OCI-LY7 (cell line): ENCODE data around the gene XPNPEP3. TPM values are rescaled to one million over a fixed set of nuclear protein-coding genes. Genes with fewer than 3 reads are reported as not detected.

Experiments
- BruUV-seq: library from RNA; stranded (reverse); fragments of 400-500 nt; replicated peaks from 2 replicates; lab custom pipeline; 2021; lab: Mats Ljungman, UMichigan
- CTCF ChIA-PET: fragments of 300-600 bp; sonication (Branson Sonifier 250); formaldehyde crosslinking; loops from one replicate; lab custom pipeline; 2022; ENCODE audit warnings: antibody characterized with exemption; ENCODE audit not compliant: unreplicated experiment; lab: Charles Lee
- POLR2A ChIA-PET: fragments of 300-600 bp; sonication (Branson Sonifier 250); formaldehyde crosslinking; loops from one replicate; lab custom pipeline; 2022; ENCODE audit warnings: antibody characterized with exemption; lab: Charles Lee
- DNase-seq: peaks from one replicate; pipeline ENCODE4 v3.0.0-alpha.2; 2015; ENCODE audit warnings: low spot score
- H2AFZ ChIP-seq: fragments of 200-600 bp; sonication (generic), shearing (Covaris generic); 2 replicates; pipeline ENCODE4 v1.6.1; 2014; ENCODE audit warnings: mild to moderate bottlenecking, antibody characterized with exemption, low read length, moderate library complexity
- H3K27ac ChIP-seq: fragments of 200-600 bp; sonication (generic); 2 replicates; pipeline ENCODE4 v1.5.1; 2014; ENCODE audit warnings: mixed run types, low read depth, mild to moderate bottlenecking, moderate library complexity, low read length, inconsistent platforms; ENCODE audit not compliant: poor library complexity, severe bottlenecking
- H3K36me3 ChIP-seq: fragments of 200-600 bp; sonication (generic); 2 replicates; pipeline ENCODE4 v1.6.1; 2014; ENCODE audit warnings: mild to moderate bottlenecking, antibody characterized with exemption, low read length, moderate library complexity, mixed read lengths; ENCODE audit not compliant: insufficient read depth
- H3K4me1 ChIP-seq: fragments of 200-600 bp; sonication (generic); 2 replicates; pipeline ENCODE4 v1.5.1; 2014; ENCODE audit warnings: mild to moderate bottlenecking, low read length; ENCODE audit not compliant: insufficient read depth, poor library complexity, severe bottlenecking
- H3K4me2 ChIP-seq: fragments of 200-600 bp; sonication (generic); 2 replicates; pipeline ENCODE4 v1.6.1; 2014; ENCODE audit warnings: mild to moderate bottlenecking, low read length
- H3K4me3 ChIP-seq: fragments of 200-600 bp; sonication (generic); 2 replicates; pipeline ENCODE4 v1.5.1; 2014; ENCODE audit warnings: mild to moderate bottlenecking, low read depth, low read length; ENCODE audit not compliant: poor library complexity, severe bottlenecking
- H3K79me2 ChIP-seq: fragments of 200-600 bp; sonication (generic); 2 replicates; pipeline ENCODE4 v1.6.1; 2016; ENCODE audit warnings: low read depth, mild to moderate bottlenecking, low read length, moderate library complexity, mixed read lengths; ENCODE audit not compliant: insufficient read depth
- H3K9me2 ChIP-seq: fragments of 200-600 bp; sonication (generic); 2 replicates; pipeline ENCODE4 v1.6.1; 2016; ENCODE audit warnings: mild to moderate bottlenecking, low read length, mixed read lengths; ENCODE audit not compliant: insufficient read depth
- H3K9me3 ChIP-seq: fragments of 200-600 bp; sonication (generic); 2 replicates; pipeline ENCODE4 v1.6.1; 2014; ENCODE audit warnings: mild to moderate bottlenecking, mixed run types, low read length, mixed read lengths
- H4K20me1 ChIP-seq: fragments of 200-600 bp; sonication (generic); 2 replicates; pipeline ENCODE4 v1.6.1; 2014; ENCODE audit warnings: mild to moderate bottlenecking, antibody characterized with exemption, low read length, moderate library complexity, mixed read lengths; ENCODE audit not compliant: insufficient read depth
- EZH2phosphoT487 ChIP-seq: fragments of 200-600 bp; sonication (generic); IDR thresholded peaks from 2 replicates; pipeline ENCODE4 v1.6.1; 2018; ENCODE audit warnings: low read depth, borderline replicate concordance, mild to moderate bottlenecking, mixed run types, antibody characterized with exemption, low read length, moderate library complexity, mixed read lengths
- intact Hi-C: fragments of 100-400 bp; cut with micrococcal nuclease; formaldehyde crosslinking; loops from one replicate; pipeline ENCODE4 v1.10.0; 2022; ENCODE audit not compliant: unreplicated experiment
- total RNA-seq, 2 experiments: library from RNA; depleted of rRNA in 1 of 2; stranded (reverse); fragments of >200 nt in 1 of 2; shearing (Covaris generic) in 1 of 2; gene quantifications; 2 replicates each; pipeline ENCODE4 v1.2.3, GENCODE V29; 2014 to 2022
- TF ChIP-seq, protein P1 (sequence below): fragments of 200-600 bp; sonication (generic); conservative IDR thresholded peaks from 2 replicates; pipeline ENCODE4 v1.5.1; 2014; ENCODE audit warnings: mild to moderate bottlenecking, antibody characterized with exemption, low read length, moderate library complexity, mixed read lengths

The XPNPEP3 gene
- total RNA-seq, 2 experiments from 2014 or later = 12.2 to 22.4 TPM

DNA sequence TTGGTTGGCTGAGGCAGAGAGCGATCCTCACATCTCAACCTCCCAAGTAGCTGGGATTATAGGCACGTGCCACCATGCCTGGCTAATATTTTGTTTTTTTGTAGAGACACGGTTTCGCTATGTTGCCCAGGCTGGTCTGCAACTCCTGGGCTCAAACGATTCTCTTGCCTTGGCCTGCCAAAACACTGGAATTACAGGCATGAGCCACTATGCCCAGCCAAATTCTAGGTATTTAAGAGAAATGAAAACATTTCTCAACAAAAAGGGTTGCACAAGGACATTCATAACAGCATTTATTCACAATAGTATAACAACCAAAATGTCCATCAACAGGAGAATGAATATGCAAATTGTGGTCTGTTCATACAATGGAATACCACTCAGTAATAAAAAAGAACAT is 62.5 kb downstream of the XPNPEP3 start:
- H3K79me2 ChIP-seq = no peaks in the 10 kb centered on the region
- TF ChIP-seq EZH2phosphoT487 = no peak
- TF ChIP-seq, protein P1, sequence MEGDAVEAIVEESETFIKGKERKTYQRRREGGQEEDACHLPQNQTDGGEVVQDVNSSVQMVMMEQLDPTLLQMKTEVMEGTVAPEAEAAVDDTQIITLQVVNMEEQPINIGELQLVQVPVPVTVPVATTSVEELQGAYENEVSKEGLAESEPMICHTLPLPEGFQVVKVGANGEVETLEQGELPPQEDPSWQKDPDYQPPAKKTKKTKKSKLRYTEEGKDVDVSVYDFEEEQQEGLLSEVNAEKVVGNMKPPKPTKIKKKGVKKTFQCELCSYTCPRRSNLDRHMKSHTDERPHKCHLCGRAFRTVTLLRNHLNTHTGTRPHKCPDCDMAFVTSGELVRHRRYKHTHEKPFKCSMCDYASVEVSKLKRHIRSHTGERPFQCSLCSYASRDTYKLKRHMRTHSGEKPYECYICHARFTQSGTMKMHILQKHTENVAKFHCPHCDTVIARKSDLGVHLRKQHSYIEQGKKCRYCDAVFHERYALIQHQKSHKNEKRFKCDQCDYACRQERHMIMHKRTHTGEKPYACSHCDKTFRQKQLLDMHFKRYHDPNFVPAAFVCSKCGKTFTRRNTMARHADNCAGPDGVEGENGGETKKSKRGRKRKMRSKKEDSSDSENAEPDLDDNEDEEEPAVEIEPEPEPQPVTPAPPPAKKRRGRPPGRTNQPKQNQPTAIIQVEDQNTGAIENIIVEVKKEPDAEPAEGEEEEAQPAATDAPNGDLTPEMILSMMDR = no peak
- no peak for DNase-seq
- H3K27ac ChIP-seq = no peak overlapping the region
- no peaks in the 10 kb centered on the region for H3K4me1 ChIP-seq
- ChIA-PET POLR2A (interaction anchor here (0.9 to 1.0 kb wide), 2 partner anchors 9 to 87 kb away, joined by 3 read pairs; no protein-coding TSS in a partner anchor), CTCF (no interaction called here)
- H2AFZ ChIP-seq = no peak overlapping the region
- intact Hi-C loops = no loop called here
- H3K4me2 ChIP-seq = no peak overlapping the region
- H3K4me3 ChIP-seq = no peak overlapping the region
- H4K20me1 ChIP-seq = no peaks in the 10 kb centered on the region
- BruUV-seq = no TSS peak
- H3K36me3 ChIP-seq = peaks cover 46% of the 10 kb centered on the region
- no peaks in the 10 kb centered on the region for H3K9me2 ChIP-seq
- H3K9me3 ChIP-seq = no peaks in the 10 kb centered on the region

DNA sequence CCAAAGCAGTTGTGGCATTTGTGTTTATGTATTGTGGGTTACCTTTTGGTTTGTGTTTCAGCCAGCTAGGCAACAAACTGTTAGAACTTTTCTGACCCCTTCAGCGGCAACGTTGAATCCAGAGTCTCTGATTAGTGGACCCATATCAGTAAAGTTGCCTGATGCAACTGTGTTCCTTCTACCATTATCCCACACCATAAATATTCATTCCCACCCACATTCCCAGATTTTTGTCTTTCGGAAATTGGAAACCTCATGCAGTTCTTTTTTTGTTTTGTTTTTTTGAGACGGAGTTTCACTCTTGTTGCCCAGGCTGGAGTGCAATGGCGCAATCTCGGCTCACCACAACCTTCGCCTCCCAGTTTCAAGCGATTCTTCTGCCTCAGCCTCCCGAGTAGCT is 63.6 kb downstream of the XPNPEP3 start:
- TF ChIP-seq EZH2phosphoT487 = no peak
- TF ChIP-seq, protein P1 = no peak
- POLR2A ChIA-PET = interaction anchor here (0.7 kb wide), 1 partner anchor 123 kb away, joined by 5 read pairs; no protein-coding TSS in a partner anchor
- no peak for DNase-seq
- H3K4me2 ChIP-seq = no peak overlapping the region
- H3K4me3 ChIP-seq = no peak overlapping the region
- peaks cover 52% of the 10 kb centered on the region for H3K36me3 ChIP-seq
- H3K27ac ChIP-seq = no peak overlapping the region
- H3K79me2 ChIP-seq = no peaks in the 10 kb centered on the region
- H3K4me1 ChIP-seq = no peaks in the 10 kb centered on the region
- no peaks in the 10 kb centered on the region for H3K9me3 ChIP-seq
- H2AFZ ChIP-seq = no peak overlapping the region
- CTCF ChIA-PET = interaction anchor here (0.6 kb wide), 1 partner anchor 23 kb away, joined by 3 read pairs; no protein-coding TSS in a partner anchor
- H4K20me1 ChIP-seq = no peaks in the 10 kb centered on the region
- no peaks in the 10 kb centered on the region for H3K9me2 ChIP-seq
- no TSS peak for BruUV-seq
- intact Hi-C loops = loop anchor here (10.0 kb wide), 1 partner anchor 224 kb away; no protein-coding TSS in a partner anchor
